ENCODE measurements around the gene ARL17B. TPM values are rescaled to one million over a fixed set of nuclear protein-coding genes. Genes with fewer than 3 reads are reported as not detected.
A peak's percentile ranks its signal among the peaks of the same experiment; 100 is the strongest.
"Not testable (repeated sequence)": the region's sequence is repeated elsewhere in the genome, so short reads cannot be mapped to it uniquely, and the experiment has no call there.

ARL17B gene
- total RNA-seq, 1 experiment from 2014 or later, result 20.9 TPM

DNA sequence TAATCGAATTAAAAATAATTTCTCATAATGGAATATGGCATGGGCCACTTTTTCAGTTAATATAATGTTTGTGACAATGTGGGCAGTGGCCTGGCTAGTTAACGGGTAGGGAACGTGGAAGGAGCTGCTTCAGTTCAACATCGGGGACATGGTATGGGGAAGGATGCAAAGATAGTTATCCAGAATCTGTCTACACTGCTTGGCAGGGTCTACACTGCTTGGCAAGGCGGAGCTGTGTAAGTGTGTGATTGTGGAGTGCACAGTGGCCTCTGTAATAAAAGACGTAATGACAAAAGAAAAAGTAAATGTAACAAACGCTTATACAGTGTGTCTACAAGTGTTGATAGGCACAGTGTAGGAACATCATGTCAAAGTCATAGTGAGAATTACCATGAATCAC is 74.0 kb downstream of the ARL17B start:
- H3K4me3 ChIP-seq (replicated peaks in 1 of 2; ENCODE audit: low read depth in 1 of 2, low read length in 2 of 2); RAD21 ChIA-PET (ENCODE audit: low non-redundant PET in 1 of 2, low total read pairs in 2 of 2, uncharacterized antibody in 2 of 2, unreplicated experiment in 2 of 2); H2AFZ ChIP-seq (ENCODE audit: low read depth, low read length, poor library complexity, severe bottlenecking); H3K9me3 ChIP-seq (ENCODE audit: control insufficient read depth in 1 of 2, insufficient read depth in 1 of 2, low read depth in 1 of 2, low read length in 2 of 2); H4K20me1 ChIP-seq (ENCODE audit: insufficient read depth); H3K4me2 ChIP-seq (ENCODE audit: low read length); POLR2A ChIA-PET; H3K79me2 ChIP-seq (ENCODE audit: insufficient read depth, low read length); H3K27me3 ChIP-seq (ENCODE audit: insufficient read depth, low read length); intact Hi-C loops (cut with micrococcal nuclease); H3K9me2 ChIP-seq (ENCODE audit: insufficient read depth); DNase-seq (ENCODE audit: low read depth, low spot score); ATAC-seq; H3K9ac ChIP-seq (ENCODE audit: low read length); H3K27ac ChIP-seq (ENCODE audit: low read depth, low read length); BruUV-seq (replicated peaks); H3K36me3 ChIP-seq (ENCODE audit: control insufficient read depth in 1 of 2, insufficient read depth in 2 of 2, low read length in 2 of 2); H3K4me1 ChIP-seq (ENCODE audit: control insufficient read depth in 1 of 2, insufficient read depth in 2 of 2, low read length in 2 of 2); CTCF ChIA-PET: not testable (repeated sequence)

DNA sequence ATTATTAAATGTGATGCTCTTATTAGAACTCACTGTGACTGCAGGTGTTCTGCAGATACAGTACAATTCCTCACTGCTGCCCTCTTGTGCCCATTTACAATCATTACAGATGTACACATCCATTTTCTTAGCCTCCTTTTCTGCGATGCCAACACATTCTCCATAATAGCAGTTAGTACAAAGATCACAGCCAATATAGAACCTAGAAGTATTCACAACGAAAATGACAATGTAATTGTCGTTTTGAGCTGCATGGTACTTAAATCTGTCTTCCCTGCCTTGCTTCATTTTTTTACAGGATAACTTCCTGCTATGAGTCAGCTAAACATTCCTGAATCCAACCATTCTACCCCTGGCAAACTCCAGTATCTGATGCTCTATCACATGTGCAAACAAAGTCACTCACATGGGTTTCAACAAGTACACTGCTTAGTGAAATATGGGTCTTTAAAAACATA is 74.8 kb downstream of the ARL17B start:
- peak overlapping the region; percentile 45 for H2AFZ ChIP-seq (ENCODE audit: low read depth, low read length, poor library complexity, severe bottlenecking)
- TF ChIP-seq, protein P1, sequence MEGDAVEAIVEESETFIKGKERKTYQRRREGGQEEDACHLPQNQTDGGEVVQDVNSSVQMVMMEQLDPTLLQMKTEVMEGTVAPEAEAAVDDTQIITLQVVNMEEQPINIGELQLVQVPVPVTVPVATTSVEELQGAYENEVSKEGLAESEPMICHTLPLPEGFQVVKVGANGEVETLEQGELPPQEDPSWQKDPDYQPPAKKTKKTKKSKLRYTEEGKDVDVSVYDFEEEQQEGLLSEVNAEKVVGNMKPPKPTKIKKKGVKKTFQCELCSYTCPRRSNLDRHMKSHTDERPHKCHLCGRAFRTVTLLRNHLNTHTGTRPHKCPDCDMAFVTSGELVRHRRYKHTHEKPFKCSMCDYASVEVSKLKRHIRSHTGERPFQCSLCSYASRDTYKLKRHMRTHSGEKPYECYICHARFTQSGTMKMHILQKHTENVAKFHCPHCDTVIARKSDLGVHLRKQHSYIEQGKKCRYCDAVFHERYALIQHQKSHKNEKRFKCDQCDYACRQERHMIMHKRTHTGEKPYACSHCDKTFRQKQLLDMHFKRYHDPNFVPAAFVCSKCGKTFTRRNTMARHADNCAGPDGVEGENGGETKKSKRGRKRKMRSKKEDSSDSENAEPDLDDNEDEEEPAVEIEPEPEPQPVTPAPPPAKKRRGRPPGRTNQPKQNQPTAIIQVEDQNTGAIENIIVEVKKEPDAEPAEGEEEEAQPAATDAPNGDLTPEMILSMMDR (IDR thresholded peaks at IDR 0.05 in 2 of 3, conservative IDR thresholded peaks at IDR 0.05 in 1 of 3; ENCODE audit: borderline replicate concordance in 1 of 3, insufficient read depth in 1 of 3, low read depth in 2 of 3, low read length in 2 of 3), result peak; percentile 60 to 83 (median 76)
- peak; percentile 74 for TF ChIP-seq RAD21 (IDR thresholded peaks at IDR 0.05; ENCODE audit: low read depth)
- TF ChIP-seq CBX3 (IDR thresholded peaks at IDR 0.05; ENCODE audit: low read depth), result peak; percentile 67; the same call in 1 of the 2 replicates
- peak; percentile 54 for TF ChIP-seq FOSL1 (IDR thresholded peaks at IDR 0.05; ENCODE audit: low read depth)
- H4K20me1 ChIP-seq (ENCODE audit: insufficient read depth); POLR2A ChIA-PET; H3K4me3 ChIP-seq (replicated peaks in 1 of 2; ENCODE audit: low read depth in 1 of 2, low read length in 2 of 2); BruUV-seq (replicated peaks); intact Hi-C loops (cut with micrococcal nuclease); H3K9ac ChIP-seq (ENCODE audit: low read length); H3K27me3 ChIP-seq (ENCODE audit: insufficient read depth, low read length); H3K4me1 ChIP-seq (ENCODE audit: control insufficient read depth in 1 of 2, insufficient read depth in 2 of 2, low read length in 2 of 2); H3K36me3 ChIP-seq (ENCODE audit: control insufficient read depth in 1 of 2, insufficient read depth in 2 of 2, low read length in 2 of 2); H3K9me3 ChIP-seq (ENCODE audit: control insufficient read depth in 1 of 2, insufficient read depth in 1 of 2, low read depth in 1 of 2, low read length in 2 of 2); H3K9me2 ChIP-seq (ENCODE audit: insufficient read depth); H3K79me2 ChIP-seq (ENCODE audit: insufficient read depth, low read length); RAD21 ChIA-PET (ENCODE audit: low non-redundant PET in 1 of 2, low total read pairs in 2 of 2, uncharacterized antibody in 2 of 2, unreplicated experiment in 2 of 2): not testable (repeated sequence)
- peak overlapping the region; percentile 7; the same call in 1 of the 2 replicates for H3K27ac ChIP-seq (ENCODE audit: low read depth, low read length)
- DNase-seq (ENCODE audit: low read depth, low spot score) (peak; percentile 62), ATAC-seq (peak; percentile 94)
- H3K4me2 ChIP-seq (ENCODE audit: low read length), result peak overlapping the region; percentile 38
- CTCF ChIA-PET, result interaction anchor here (0.9 to 1.0 kb wide), 3 partner anchors 19 to 242 kb away, joined by 4 to 7 read pairs (median 4); no protein-coding TSS in a partner anchor

DNA sequence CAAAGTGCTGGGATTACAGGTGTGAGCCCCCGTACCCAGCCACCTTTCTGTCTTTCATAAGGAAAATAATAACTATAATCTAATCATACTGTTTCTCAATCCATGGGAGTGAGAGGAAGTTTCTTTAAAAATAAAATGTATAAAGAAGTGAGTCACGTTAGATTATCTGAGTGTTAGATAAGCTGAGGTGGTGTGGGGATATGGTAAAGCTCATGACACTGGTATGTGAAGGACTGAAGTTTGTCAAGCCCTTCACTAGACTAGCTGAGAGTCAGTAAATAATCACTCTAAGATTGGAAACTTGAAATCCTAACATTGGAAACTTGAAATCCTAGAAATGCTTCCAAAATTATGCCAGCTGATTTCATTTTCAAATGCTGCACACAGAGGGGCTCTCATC is 76.1 kb downstream of the ARL17B start:
- H3K79me2 ChIP-seq (ENCODE audit: insufficient read depth, low read length); BruUV-seq (replicated peaks); H2AFZ ChIP-seq (ENCODE audit: low read depth, low read length, poor library complexity, severe bottlenecking); H3K36me3 ChIP-seq (ENCODE audit: control insufficient read depth in 1 of 2, insufficient read depth in 2 of 2, low read length in 2 of 2); RAD21 ChIA-PET (ENCODE audit: low non-redundant PET in 1 of 2, low total read pairs in 2 of 2, uncharacterized antibody in 2 of 2, unreplicated experiment in 2 of 2); H3K27me3 ChIP-seq (ENCODE audit: insufficient read depth, low read length); H3K4me3 ChIP-seq (replicated peaks in 1 of 2; ENCODE audit: low read depth in 1 of 2, low read length in 2 of 2); H3K4me2 ChIP-seq (ENCODE audit: low read length); H3K27ac ChIP-seq (ENCODE audit: low read depth, low read length); intact Hi-C loops (cut with micrococcal nuclease); DNase-seq (ENCODE audit: low read depth, low spot score); H3K4me1 ChIP-seq (ENCODE audit: control insufficient read depth in 1 of 2, insufficient read depth in 2 of 2, low read length in 2 of 2); ATAC-seq; H3K9me2 ChIP-seq (ENCODE audit: insufficient read depth); H3K9ac ChIP-seq (ENCODE audit: low read length); H4K20me1 ChIP-seq (ENCODE audit: insufficient read depth); H3K9me3 ChIP-seq (ENCODE audit: control insufficient read depth in 1 of 2, insufficient read depth in 1 of 2, low read depth in 1 of 2, low read length in 2 of 2); POLR2A ChIA-PET: not testable (repeated sequence)
- CTCF ChIA-PET, result interaction anchor here (0.7 kb wide), 1 partner anchor 284 kb away, joined by 3 read pairs; no protein-coding TSS in a partner anchor
